HEK293 (cell line): Measurements from ENCODE around the gene CLSTN1.

Source experiments
- BCL11B ChIP-seq: fragments of 450-650 bp; formaldehyde crosslinking; IDR thresholded peaks from 2 replicates; pipeline ENCODE4 v1.5.1; 2016; ENCODE audit warnings: low read depth, missing biosample characterization, missing genetic modification characterization
- EGR2 ChIP-seq: fragments of 450-650 bp; formaldehyde crosslinking; IDR thresholded peaks from 2 replicates; pipeline ENCODE4 v1.5.1; 2016; ENCODE audit warnings: low read depth, missing biosample characterization, missing genetic modification characterization
- GLIS1 ChIP-seq: fragments of 450-650 bp; formaldehyde crosslinking; IDR thresholded peaks from 2 replicates; pipeline ENCODE4 v1.5.1; 2016; ENCODE audit warnings: missing biosample characterization, missing genetic modification characterization
- GLIS2 ChIP-seq: fragments of 450-650 bp; formaldehyde crosslinking; IDR thresholded peaks from 2 replicates; pipeline ENCODE4 v1.5.1; 2016; ENCODE audit warnings: missing biosample characterization, missing genetic modification characterization
- HOXA7 ChIP-seq: sonication (generic); formaldehyde crosslinking; IDR thresholded peaks from 2 replicates; pipeline ENCODE4 v1.8.1; 2022; ENCODE audit warnings: missing genetic modification reagents, borderline replicate concordance
- MZF1 ChIP-seq: fragments of 450-650 bp; formaldehyde crosslinking; IDR thresholded peaks from 2 replicates; pipeline ENCODE4 v1.5.1; 2017; ENCODE audit warnings: missing biosample characterization, missing genetic modification characterization, borderline replicate concordance
- PATZ1 ChIP-seq: fragments of 450-650 bp; formaldehyde crosslinking; IDR thresholded peaks from 2 replicates; pipeline ENCODE4 v1.5.1; 2016; ENCODE audit warnings: missing biosample characterization, missing genetic modification characterization
- RBAK ChIP-seq: fragments of 450-650 bp; formaldehyde crosslinking; IDR thresholded peaks from 2 replicates; pipeline ENCODE4 v1.5.1; 2016; ENCODE audit warnings: missing biosample characterization, missing genetic modification characterization
- REST ChIP-seq: fragments of 450-650 bp; formaldehyde crosslinking; IDR thresholded peaks from 2 replicates; pipeline ENCODE4 v1.5.1; 2016; ENCODE audit warnings: missing biosample characterization, missing genetic modification characterization
- SP7 ChIP-seq: fragments of 450-650 bp; formaldehyde crosslinking; IDR thresholded peaks from 2 replicates; pipeline ENCODE4 v1.5.1; 2016; ENCODE audit warnings: missing biosample characterization, missing genetic modification characterization
- ZBTB10 ChIP-seq: fragments of 450-650 bp; formaldehyde crosslinking; IDR thresholded peaks from 2 replicates; pipeline ENCODE4 v1.5.1; 2016; ENCODE audit warnings: missing biosample characterization, missing genetic modification characterization
- ZBTB6 ChIP-seq: fragments of 450-650 bp; formaldehyde crosslinking; IDR thresholded peaks from 2 replicates; pipeline ENCODE4 v1.5.1; 2017; ENCODE audit warnings: missing biosample characterization, missing genetic modification characterization
- ZBTB8A ChIP-seq: fragments of 450-650 bp; formaldehyde crosslinking; IDR thresholded peaks from 2 replicates; pipeline ENCODE4 v1.5.1; 2016; ENCODE audit warnings: missing biosample characterization, missing genetic modification characterization
- ZFP3 ChIP-seq: fragments of 450-650 bp; formaldehyde crosslinking; IDR thresholded peaks from 2 replicates; pipeline ENCODE4 v1.5.1; 2016; ENCODE audit warnings: low read depth, missing biosample characterization, missing genetic modification characterization
- ZNF140 ChIP-seq: fragments of 450-650 bp; formaldehyde crosslinking; IDR thresholded peaks from 2 replicates; pipeline ENCODE4 v1.5.1; 2016; ENCODE audit warnings: missing biosample characterization, missing genetic modification characterization
- ZNF184 ChIP-seq: fragments of 450-650 bp; IDR thresholded peaks from 2 replicates; pipeline ENCODE4 v1.5.1; 2018; ENCODE audit warnings: missing biosample characterization, mild to moderate bottlenecking, missing genetic modification characterization
- ZNF19 ChIP-seq: fragments of 450-650 bp; formaldehyde crosslinking; IDR thresholded peaks from 2 replicates; pipeline ENCODE4; 2016; ENCODE audit warnings: missing biosample characterization, missing genetic modification characterization, low read depth
- ZNF416 ChIP-seq: fragments of 450-650 bp; formaldehyde crosslinking; IDR thresholded peaks from 2 replicates; pipeline ENCODE4 v1.5.1; 2016; ENCODE audit warnings: missing biosample characterization, missing genetic modification characterization
- ZNF423 ChIP-seq: fragments of 450-650 bp; formaldehyde crosslinking; IDR thresholded peaks from 2 replicates; pipeline ENCODE4 v1.5.1; 2016; ENCODE audit warnings: missing biosample characterization, missing genetic modification characterization
- ZNF449 ChIP-seq: fragments of 450-650 bp; formaldehyde crosslinking; IDR thresholded peaks from 2 replicates; pipeline ENCODE4 v1.5.1; 2017; ENCODE audit warnings: missing biosample characterization, mild to moderate bottlenecking, missing genetic modification characterization, moderate library complexity
- ZNF473 ChIP-seq: fragments of 450-650 bp; formaldehyde crosslinking; IDR thresholded peaks from 2 replicates; pipeline ENCODE4 v1.5.1; 2017; ENCODE audit warnings: missing biosample characterization, missing genetic modification characterization
- ZNF529 ChIP-seq: fragments of 450-650 bp; formaldehyde crosslinking; IDR thresholded peaks from 2 replicates; pipeline ENCODE4 v1.5.1; 2017; ENCODE audit warnings: missing genetic modification characterization, missing biosample characterization; ENCODE audit not compliant: insufficient replicate concordance
- ZNF600 ChIP-seq: fragments of 450-650 bp; formaldehyde crosslinking; IDR thresholded peaks from 2 replicates; pipeline ENCODE4 v1.5.1; 2016; ENCODE audit warnings: missing biosample characterization, missing genetic modification characterization
- ZNF629 ChIP-seq: fragments of 450-650 bp; formaldehyde crosslinking; IDR thresholded peaks from 2 replicates; pipeline ENCODE4 v1.5.1; 2017; ENCODE audit warnings: missing biosample characterization, missing genetic modification characterization
- ZNF664 ChIP-seq: fragments of 450-650 bp; formaldehyde crosslinking; IDR thresholded peaks from 2 replicates; pipeline ENCODE4 v1.5.1; 2016; ENCODE audit warnings: missing biosample characterization, missing genetic modification characterization
- ZSCAN4 ChIP-seq: fragments of 450-650 bp; formaldehyde crosslinking; IDR thresholded peaks from 2 replicates; pipeline ENCODE4 v1.5.1; 2017; ENCODE audit warnings: missing biosample characterization, missing genetic modification characterization
- ZXDB ChIP-seq: fragments of 450-650 bp; formaldehyde crosslinking; IDR thresholded peaks from 2 replicates; pipeline ENCODE4 v1.5.1; 2016; ENCODE audit warnings: missing biosample characterization, missing genetic modification characterization

CLSTN1 gene

GRCh38 chr1:9846611-9847171, 22.9 kb upstream of the CLSTN1 start (continued):
- TF ChIP-seq ZNF449 (tag by site-specific recombination), result no peak
- no peak for TF ChIP-seq ZNF473 (tag by site-specific recombination)
- TF ChIP-seq ZNF184 (tag by site-specific recombination), result no peak
- no peak for TF ChIP-seq ZSCAN4 (tag by site-specific recombination)
- no peak for TF ChIP-seq ZNF19 (tag by site-specific recombination)
- peak; percentile 72 for TF ChIP-seq GLIS2 (tag by site-specific recombination)
- no peak for TF ChIP-seq ZBTB10 (tag by site-specific recombination)
- TF ChIP-seq EGR2 (tag by site-specific recombination), result no peak
- no peak for TF ChIP-seq RBAK (tag by site-specific recombination)
- no peak for TF ChIP-seq HOXA7 (CRISPR knock-in tag)
- TF ChIP-seq ZNF664 (tag by site-specific recombination), result no peak
- TF ChIP-seq ZNF529 (tag by site-specific recombination), result no peak
- TF ChIP-seq BCL11B (tag by site-specific recombination), result no peak
- TF ChIP-seq PATZ1 (tag by site-specific recombination), result peak; percentile 49; the same call in 1 of the 2 replicates
- TF ChIP-seq ZNF140 (tag by site-specific recombination), result no peak
- TF ChIP-seq ZNF416 (tag by site-specific recombination), result no peak
- TF ChIP-seq ZBTB8A, result 0 out of 2 replicates have a peak, but pooled peaks have one; percentile 12
- TF ChIP-seq ZFP3, result no peak
- TF ChIP-seq ZNF423 (tag by site-specific recombination), result peak; percentile 92
- no peak for TF ChIP-seq SP7 (tag by site-specific recombination)
- TF ChIP-seq ZXDB, result no peak
- TF ChIP-seq GLIS1 (tag by site-specific recombination), result peak; percentile 99
- TF ChIP-seq REST (tag by site-specific recombination), result no peak
- no peak for TF ChIP-seq ZNF629 (tag by site-specific recombination)
- TF ChIP-seq ZNF600, result no peak
- no peak for TF ChIP-seq MZF1 (tag by site-specific recombination)
- no peak for TF ChIP-seq ZBTB6 (tag by site-specific recombination)
